CD4-positive, alpha-beta T cell treated with Interleukin-2 at 100 ng/mL for 4 hours (primary cell): ENCODE data around the gene PLP1.
"Not testable (repeated sequence)": the region's sequence is repeated elsewhere in the genome, so short reads cannot be mapped to it uniquely, and the experiment has no call there.

Experiments
- DNase-seq: peaks from one replicate; pipeline ENCODE4 v3.0.0-alpha.2; 2020; ENCODE audit warnings: low spot score

Gene PLP1

GRCh38 chrX:103776546-103776945 lies at the start of gene PLP1:
Gene PLP1, plus strand, starts transcription at chrX:103776840. Its CDS starts 156 bp downstream, at chrX:103776996.
- DNase-seq: no peak

DNA sequence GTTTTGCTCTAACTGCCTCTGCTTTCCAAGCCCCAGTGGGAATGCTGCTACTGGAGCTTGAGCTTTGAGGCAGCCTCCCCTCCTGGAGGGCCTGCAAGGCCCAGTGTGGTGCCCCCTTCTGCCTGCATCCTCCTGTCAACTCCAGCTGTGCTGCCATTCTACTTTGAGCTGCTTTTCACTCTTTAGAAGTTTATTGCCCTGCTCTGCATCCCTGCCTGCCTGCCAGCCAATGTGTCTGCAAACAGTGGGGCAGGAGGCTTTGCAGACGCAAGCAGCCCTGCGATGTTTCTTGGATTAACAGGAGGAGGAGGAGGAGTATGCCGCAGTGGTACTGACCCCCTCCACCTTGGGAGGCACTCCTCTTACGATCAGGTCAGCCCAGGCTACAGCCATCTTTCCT lies 49.5 kb upstream of the PLP1 start:
- DNase-seq: no peak

GRCh38 chrX:103729015-103729414 lies 47.6 kb upstream of the PLP1 start:
- no peak for DNase-seq

DNA sequence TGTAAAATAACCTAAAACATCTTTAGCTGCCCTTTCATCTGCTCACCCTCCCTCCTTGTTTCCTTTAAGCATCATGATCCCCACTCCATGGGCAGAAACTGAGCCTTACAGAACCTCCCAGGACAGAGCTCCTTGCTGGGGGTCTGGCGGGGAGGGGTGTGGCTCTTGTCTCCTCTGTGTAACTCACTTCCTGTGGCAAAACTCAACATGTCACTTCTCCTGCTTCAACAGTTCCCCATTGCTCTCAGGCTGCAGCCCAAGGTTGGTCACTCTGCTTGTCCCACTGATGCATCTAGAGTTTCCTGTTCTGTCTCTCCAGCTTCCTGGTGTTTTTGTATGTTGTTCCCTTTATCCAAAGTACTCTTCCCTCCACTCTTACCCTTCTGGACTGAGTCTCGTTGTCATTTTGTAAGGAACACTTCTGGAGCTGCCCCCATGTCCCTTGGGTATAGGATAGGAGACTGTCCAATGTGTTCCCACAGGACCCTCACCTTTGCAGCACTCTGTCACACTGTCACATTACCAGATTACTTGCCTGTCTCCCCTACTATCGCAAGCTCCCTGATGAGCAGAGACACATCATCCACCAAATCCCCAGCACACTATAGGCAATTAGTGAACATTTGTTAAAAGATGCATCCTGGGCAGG lies 46.4 kb upstream of the PLP1 start:
- no peak for DNase-seq

DNA sequence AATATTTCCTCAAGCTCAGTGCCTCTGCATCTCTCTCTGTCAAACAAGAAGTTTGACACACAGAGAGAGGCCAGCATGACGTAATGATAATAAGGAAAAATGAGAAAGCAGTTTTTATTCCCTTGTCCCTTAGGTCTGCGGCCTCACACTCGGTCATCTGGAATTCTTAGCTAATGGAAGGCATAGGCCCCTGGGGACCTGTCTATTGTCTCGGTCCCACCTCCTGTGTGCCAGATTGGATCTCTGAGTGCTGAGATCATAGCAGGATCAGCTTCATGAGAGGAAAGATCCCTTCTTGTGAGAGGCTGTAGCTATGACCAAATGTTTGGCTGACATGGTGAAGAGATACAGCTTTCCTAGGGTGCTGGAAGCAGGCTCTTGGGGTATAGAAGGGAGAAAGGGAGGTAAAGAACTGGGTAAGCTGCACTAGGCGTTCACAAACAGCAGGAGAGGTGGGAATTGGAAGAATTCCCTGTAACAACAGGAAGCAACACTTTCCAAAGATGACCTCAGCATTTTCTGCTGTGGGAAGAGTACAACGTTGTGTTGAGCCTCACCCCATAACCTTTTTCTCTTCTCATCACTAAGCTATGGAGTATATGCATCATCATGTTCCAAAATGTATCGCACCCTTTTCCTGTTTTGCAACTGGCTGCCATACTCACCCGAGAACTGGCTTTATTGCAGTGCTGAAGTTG lies 45.7 kb upstream of the PLP1 start:
- DNase-seq: no peak

DNA sequence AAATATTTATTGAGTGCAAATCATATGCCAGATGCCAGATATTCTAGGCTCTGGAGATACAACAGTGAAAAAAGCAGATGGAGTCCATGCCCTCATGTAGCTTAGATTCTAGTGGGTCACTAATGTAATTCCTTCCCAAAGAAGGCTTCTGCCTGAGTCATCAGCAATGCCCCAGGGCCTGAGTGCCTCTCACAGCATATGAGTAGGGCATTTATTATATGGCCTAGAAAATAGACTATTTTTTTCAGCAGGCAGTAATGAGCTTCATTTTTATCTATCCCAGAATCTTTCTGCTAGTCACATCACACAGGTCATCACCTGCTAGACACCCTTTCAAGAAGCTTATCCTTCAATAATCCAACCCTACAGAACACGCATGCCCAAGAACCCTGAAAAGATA lies 43.6 kb upstream of the PLP1 start:
- no peak for DNase-seq

- no peak for DNase-seq
These were observed 42.4 kb upstream of the PLP1 start for GRCh38 chrX:103734125-103734760.

DNA sequence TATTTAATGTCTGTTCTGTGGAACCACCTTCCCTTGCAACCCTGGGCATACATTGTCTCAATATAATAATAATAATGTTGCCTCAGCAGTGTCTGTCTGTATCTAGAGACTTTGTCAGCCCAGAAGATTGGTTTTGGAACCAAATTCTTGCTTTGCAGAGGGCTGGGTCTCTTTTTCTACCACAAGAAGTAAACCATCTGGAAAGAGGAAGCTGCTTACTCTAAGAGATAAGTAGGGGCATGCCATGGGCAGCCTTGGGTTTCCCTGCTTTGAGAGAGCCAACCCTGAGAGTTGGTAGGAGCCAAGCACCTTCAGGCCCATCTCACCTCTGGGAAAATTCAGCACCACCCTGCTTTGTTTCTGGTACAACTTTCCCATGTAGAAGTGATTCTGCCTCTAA lies 38.9 kb upstream of the PLP1 start:
- DNase-seq: no peak

DNA sequence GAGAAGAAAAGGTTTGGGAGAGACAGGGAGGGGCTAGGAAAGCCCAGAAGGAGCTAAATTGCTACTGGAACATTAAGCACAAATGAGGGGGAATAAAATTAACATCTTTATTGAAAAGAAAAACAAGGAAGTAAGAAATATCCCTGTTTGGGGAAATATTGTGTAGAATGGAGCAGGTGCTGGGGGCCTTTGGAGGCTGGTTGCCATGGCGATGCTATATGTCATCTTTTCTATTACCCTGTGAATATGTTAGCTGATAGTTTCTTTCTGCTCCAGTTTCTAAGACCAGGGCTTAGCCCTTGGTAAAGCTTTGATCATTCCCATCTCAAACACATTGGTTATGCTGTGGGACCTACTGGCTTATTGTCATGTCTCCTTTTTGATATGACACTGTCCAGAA lies 37.2 kb upstream of the PLP1 start:
- no peak for DNase-seq

- DNase-seq: no peak
These were observed 34.8 kb upstream of the PLP1 start for GRCh38 chrX:103741879-103742278.

DNA sequence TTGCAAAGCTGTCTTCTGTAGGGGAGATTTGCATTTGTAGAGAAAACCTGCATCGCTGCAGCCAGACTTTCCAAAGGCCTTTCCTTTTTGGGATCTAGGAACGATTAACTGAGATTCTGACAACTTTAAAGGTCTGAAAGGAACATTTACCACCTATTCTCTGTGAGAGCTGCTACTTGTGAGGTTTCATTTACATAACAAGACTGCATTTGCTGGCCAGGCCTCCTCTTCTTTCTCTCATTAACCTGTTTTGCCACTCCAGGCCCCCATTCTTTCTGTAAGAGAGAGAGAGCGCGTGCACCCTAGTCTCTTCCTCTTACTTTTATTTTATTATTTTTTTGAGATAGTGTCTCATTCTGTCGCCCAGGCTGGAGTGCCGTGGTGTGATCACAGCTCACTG lies 34.3 kb upstream of the PLP1 start:
- no peak for DNase-seq

- no peak for DNase-seq
These were observed 29.5 kb upstream of the PLP1 start for GRCh38 chrX:103747163-103747562.

DNA sequence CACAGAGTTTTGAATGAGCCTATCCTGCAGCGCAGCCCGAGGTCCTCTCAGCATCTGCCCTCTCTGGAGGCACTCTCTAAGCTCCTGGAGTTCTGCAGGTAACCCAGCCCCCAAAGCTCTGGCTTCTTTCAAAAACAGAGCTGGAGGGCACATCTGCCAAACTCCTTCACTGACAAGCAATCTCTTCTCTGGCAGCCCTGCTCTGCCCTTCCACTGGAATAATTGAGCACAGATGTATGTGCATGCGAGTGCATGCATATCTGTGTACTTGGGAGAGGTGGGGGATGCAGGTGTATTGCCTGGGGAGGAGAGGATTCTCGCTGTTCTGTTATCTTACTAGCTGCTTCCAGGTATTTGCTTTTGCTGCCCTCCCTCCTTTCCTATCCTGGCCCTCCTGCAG lies 22.2 kb upstream of the PLP1 start:
- DNase-seq: no peak

DNA sequence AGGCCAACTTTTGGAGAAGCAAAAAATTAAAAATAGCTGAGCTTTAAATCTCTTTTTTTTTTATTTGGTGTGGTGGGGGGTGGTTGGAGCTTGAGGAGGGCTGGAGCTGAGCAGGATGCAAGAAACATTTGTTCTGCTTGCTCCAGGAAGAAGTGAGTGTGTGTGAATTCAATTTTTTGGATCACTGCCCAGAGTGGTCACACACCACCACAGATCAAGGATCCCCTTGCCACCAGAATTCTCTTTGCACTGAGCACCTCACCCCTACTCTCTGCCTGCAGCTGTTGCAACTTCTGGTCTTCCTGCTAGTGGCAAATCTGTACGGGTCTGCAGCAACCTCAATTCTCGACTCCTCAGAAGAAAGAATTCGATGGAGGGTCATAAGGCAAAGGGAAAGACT lies 19.9 kb upstream of the PLP1 start:
- DNase-seq: no peak

GRCh38 chrX:103758555-103758954 lies 18.1 kb upstream of the PLP1 start:
- no peak for DNase-seq

- not testable (repeated sequence) for DNase-seq
These were observed 13.1 kb upstream of the PLP1 start for GRCh38 chrX:103763541-103763940.

DNA sequence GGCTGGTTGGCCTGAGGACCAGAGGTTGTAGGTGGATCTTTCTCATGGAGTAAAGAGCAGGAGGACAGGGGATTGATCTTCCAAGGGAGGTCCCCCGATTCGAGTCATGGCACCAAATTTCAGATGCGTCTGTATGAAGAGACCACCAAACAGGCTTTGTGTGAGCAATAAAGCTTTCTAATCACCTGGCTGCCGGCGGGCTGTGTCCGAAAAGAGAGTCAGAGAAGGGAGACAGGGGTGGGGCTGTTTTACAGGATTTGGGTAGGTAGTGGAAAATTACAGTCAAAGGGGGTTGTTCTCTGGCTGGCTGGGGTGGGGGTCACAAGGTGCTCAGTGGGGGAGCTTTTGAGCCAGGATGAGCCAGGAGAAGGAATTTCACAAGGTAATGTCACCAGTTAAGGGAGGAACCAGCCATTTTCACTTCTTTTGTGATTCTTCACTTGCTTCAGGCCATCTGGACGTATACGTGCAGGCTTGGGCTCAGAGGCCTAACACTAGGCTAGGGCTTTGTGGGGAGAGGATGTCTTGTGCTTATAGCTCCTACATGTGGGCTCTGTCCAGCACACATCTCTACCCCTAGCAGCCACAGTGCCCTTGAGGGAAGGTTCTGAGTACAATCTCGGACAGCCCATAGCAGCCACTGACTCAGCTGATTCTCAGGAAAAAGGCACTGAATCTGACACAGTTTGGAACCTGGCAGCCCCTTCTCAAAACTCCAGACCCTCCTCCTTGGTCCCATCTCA lies 9.7 kb upstream of the PLP1 start:
- DNase-seq: not testable (repeated sequence)

GRCh38 chrX:103773445-103773844 lies 3.2 kb upstream of the PLP1 start:
- no peak for DNase-seq

DNA sequence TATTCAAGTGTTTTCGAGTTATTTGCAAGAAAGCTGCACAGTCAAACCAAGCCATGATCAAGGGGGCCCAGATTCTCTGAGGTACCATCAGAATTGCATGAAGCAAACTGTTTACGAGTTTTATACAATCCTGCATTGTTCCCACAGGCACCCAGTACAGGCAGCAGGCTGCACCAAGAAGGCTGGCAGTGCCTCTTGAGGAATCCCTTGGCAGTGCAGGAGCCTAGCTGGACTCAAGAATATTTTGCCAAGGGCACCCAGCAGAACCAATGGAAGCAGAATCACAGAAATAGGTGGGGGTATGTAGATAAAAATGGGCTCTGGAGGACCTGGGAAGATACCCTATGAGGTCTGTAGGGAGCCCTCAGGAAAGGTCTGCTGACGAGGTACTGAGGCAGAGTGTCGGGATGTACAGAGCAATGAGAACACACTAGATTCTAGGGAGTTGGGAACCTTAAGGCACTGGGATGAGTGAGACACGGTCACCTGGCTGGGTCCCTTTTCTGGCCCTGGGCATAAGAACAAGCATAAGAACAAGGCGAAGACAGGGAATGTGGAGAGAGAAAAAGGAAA lies 2.5 kb upstream of the PLP1 start:
- no peak for DNase-seq

- no peak for DNase-seq
These were observed 2.6 kb downstream of the PLP1 start for GRCh38 chrX:103779141-103779789.

DNA sequence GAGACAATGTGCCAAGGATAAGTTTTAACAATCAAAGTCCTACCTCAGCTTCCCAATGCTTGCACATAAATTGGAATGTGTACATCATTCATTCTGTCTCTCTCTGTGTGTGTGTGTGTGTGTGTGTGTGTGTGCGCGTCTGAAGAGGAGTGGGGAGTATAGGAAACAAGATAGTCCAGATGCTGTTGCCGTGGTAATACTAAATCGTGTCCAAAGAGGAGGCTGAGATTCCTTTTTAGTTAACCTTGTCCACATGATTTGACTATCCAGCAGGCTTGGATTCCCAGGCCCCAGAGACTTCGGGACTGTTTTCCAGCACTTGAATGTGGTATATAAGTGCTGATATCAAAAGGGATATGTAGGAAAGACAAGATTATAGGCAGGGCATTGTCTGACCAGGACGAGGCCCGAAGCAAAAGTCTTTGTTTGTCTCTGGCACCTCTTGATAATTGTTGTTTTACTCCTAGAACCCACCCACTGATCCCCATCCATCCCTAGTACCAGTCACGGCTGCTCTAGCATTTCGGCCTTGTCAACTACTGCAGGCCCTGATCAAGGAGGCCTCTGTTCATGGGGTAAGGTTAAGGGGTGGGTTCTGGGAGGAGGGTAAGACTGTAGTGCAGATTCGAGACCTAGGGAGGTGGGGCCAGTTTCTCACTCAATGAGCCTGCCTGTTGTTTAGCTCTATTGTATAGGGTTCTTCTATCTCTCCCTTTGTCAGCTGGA lies 3.9 kb downstream of the PLP1 start:
- no peak for DNase-seq
